ENCODE data around the gene NAXE. TPM values are rescaled to one million over a fixed set of nuclear protein-coding genes. Genes with fewer than 3 reads are reported as not detected.
"Not testable (repeated sequence)": the region's sequence is repeated elsewhere in the genome, so short reads cannot be mapped to it uniquely, and the experiment has no call there.

The NAXE gene
- total RNA-seq, 2 donors from 2014 or later: 78.0 to 87.7 TPM

GRCh38 chr1:156560585-156561163 is 30.9 kb upstream of the NAXE start:
- ATAC-seq: no peak
- intact Hi-C loops (cut with DNase I, micrococcal nuclease): no loop called here
- no peak for DNase-seq

GRCh38 chr1:156565519-156565918 is 26.1 kb upstream of the NAXE start:
- intact Hi-C loops (cut with DNase I, micrococcal nuclease): no loop called here
- no peak for DNase-seq
- ATAC-seq: no peak

GRCh38 chr1:156566436-156566835 is 25.1 kb upstream of the NAXE start:
- ATAC-seq (no peak), DNase-seq (no peak)
- intact Hi-C loops (cut with DNase I, micrococcal nuclease): no loop called here

- DNase-seq: no peak
- intact Hi-C loops (cut with DNase I, micrococcal nuclease): no loop called here
- peak; percentile 79 for ATAC-seq
Observed at GRCh38 chr1:156571261-156571852, 20.2 kb upstream of the NAXE start.

GRCh38 chr1:156571919-156572662 is 19.5 kb upstream of the NAXE start, which contains the start of gene IQGAP3:
Gene IQGAP3 (minus strand): TSS chr1:156572565. CDS start chr1:156572529, 36 bp downstream.
- intact Hi-C loops (cut with DNase I, micrococcal nuclease): no loop called here
- ATAC-seq (peak; percentile 88), DNase-seq (peak; percentile 90 to 93)

- intact Hi-C loops (cut with DNase I, micrococcal nuclease): no loop called here
- no peak for DNase-seq
- ATAC-seq: no peak
Observed at GRCh38 chr1:156572663-156573018, 18.9 kb upstream of the NAXE start.

GRCh38 chr1:156574039-156574633 is 17.4 kb upstream of the NAXE start:
- DNase-seq (no peak), ATAC-seq (no peak)
- intact Hi-C loops (cut with DNase I, micrococcal nuclease): no loop called here

GRCh38 chr1:156577550-156577949 is 14.0 kb upstream of the NAXE start:
- no peak for DNase-seq
- ATAC-seq: peak; percentile 68
- intact Hi-C loops (cut with DNase I, micrococcal nuclease): no loop called here

- intact Hi-C loops (cut with DNase I, micrococcal nuclease): no loop called here
- no peak for DNase-seq
- ATAC-seq: no peak
Observed at GRCh38 chr1:156578055-156578454, 13.5 kb upstream of the NAXE start.

GRCh38 chr1:156579472-156579871 is 12.1 kb upstream of the NAXE start, which contains the start of gene TTC24:
Gene TTC24 (plus strand): TSS chr1:156579723. CDS start chr1:156581365, 1,642 bp downstream.
- intact Hi-C loops (cut with DNase I, micrococcal nuclease): no loop called here
- DNase-seq: no peak
- ATAC-seq: no peak

GRCh38 chr1:156581661-156582387 is 9.8 kb upstream of the NAXE start:
- intact Hi-C loops (cut with DNase I, micrococcal nuclease): no loop called here
- DNase-seq (no peak), ATAC-seq (no peak)

- intact Hi-C loops (cut with DNase I, micrococcal nuclease): no loop called here
- no peak for ATAC-seq
- no peak for DNase-seq
Observed at GRCh38 chr1:156582388-156583017, 9.1 kb upstream of the NAXE start.

GRCh38 chr1:156583821-156584622 is 7.6 kb upstream of the NAXE start:
- ATAC-seq (peak; percentile 54), DNase-seq (peak; percentile 66 to 86)
- intact Hi-C loops (cut with DNase I, micrococcal nuclease): no loop called here

GRCh38 chr1:156584813-156585212 is 6.8 kb upstream of the NAXE start:
- ATAC-seq (peak; percentile 17), DNase-seq (no peak)
- intact Hi-C loops (cut with DNase I, micrococcal nuclease): no loop called here

GRCh38 chr1:156586323-156586722 is 5.3 kb upstream of the NAXE start:
- intact Hi-C loops (cut with DNase I, micrococcal nuclease): no loop called here
- ATAC-seq (no peak), DNase-seq (no peak)

- no peak for DNase-seq
- intact Hi-C loops (cut with DNase I, micrococcal nuclease): no loop called here
- peak; percentile 64 for ATAC-seq
Observed at GRCh38 chr1:156586892-156587477, 4.6 kb upstream of the NAXE start.

GRCh38 chr1:156587927-156588326 is 3.6 kb upstream of the NAXE start:
- intact Hi-C loops (cut with DNase I, micrococcal nuclease); DNase-seq; ATAC-seq: not testable (repeated sequence)

GRCh38 chr1:156589546-156589945 is 2.0 kb upstream of the NAXE start:
- no peak for DNase-seq
- ATAC-seq: no peak
- intact Hi-C loops (cut with DNase I, micrococcal nuclease): no loop called here
